Uterus (tissue), 4 donors: Measurements from ENCODE around the gene CRELD1. TPM values are rescaled to one million over a fixed set of nuclear protein-coding genes. Genes with fewer than 3 reads are reported as not detected.

Experiments
- DNase-seq, 2 donors: peaks; one replicate each; pipeline ENCODE4 v3.0.0-alpha.2; 2019 to 2020
- H3K27ac ChIP-seq, 2 donors: fragments of 200-600 bp; sonication (generic); 1 replicate in 1 of 2; 2 replicates in 1 of 2; pipeline ENCODE4 v1.5.1; 2016 to 2018
- H3K27me3 ChIP-seq, 2 donors: fragments of 200-600 bp; sonication (generic); one replicate each; pipeline ENCODE4 v1.5.1; 2018 to 2019; ENCODE audit warnings: control low read depth in 1 of 2
- H3K36me3 ChIP-seq, 2 donors: fragments of 200-600 bp; sonication (generic); one replicate each; pipeline ENCODE4 v1.5.1; 2019; ENCODE audit warnings: control low read depth in 1 of 2
- H3K4me1 ChIP-seq, 2 donors: fragments of 200-600 bp; sonication (generic); one replicate each; pipeline ENCODE4 v1.5.1; 2018 to 2019; ENCODE audit warnings: control low read depth in 1 of 2
- H3K4me3 ChIP-seq, 2 donors: fragments of 200-600 bp; sonication (generic); 1 replicate in 1 of 2; 2 replicates in 1 of 2; pipeline ENCODE4 v1.5.1; 2018 to 2019; ENCODE audit warnings: mild to moderate bottlenecking in 1 of 2
- H3K9me3 ChIP-seq, 2 donors: fragments of 200-600 bp; sonication (generic); one replicate each; pipeline ENCODE4 v1.5.1; 2019; ENCODE audit warnings: control low read depth in 1 of 2
- CTCF ChIP-seq, 4 experiments: fragments of 200-600 bp in 2 of 4; fragments of 450-650 bp in 2 of 4; sonication (generic) in 2 of 4; IDR thresholded peaks; one replicate each; pipeline ENCODE4 v1.5.1; 2016 to 2019; ENCODE audit warnings: antibody characterized with exemption in 4 of 4, mild to moderate bottlenecking in 2 of 4, moderate library complexity in 1 of 4
- POLR2A ChIP-seq, 2 donors: fragments of 450-650 bp; IDR thresholded peaks; one replicate each; pipeline ENCODE4 v1.6.1; 2016; ENCODE audit warnings: antibody characterized with exemption in 2 of 2, mild to moderate bottlenecking in 1 of 2, moderate library complexity in 1 of 2
- intact Hi-C: fragments of 100-400 bp; cut with DNase I; formaldehyde crosslinking; loops from one replicate; pipeline ENCODE4 v1.15.1; 2023; ENCODE audit warnings: low total_unique reads
- total RNA-seq, 4 donors: library from RNA; depleted of rRNA in 3 of 4; stranded (reverse); fragments of >200 nt in 3 of 4; gene quantifications; one replicate each; pipeline versions ENCODE4 v1.1.0 to v1.2.4, GENCODE V29; 2014 to 2023
- donor health status: DM: yes; HTN: yes; CAD: no.

The CRELD1 gene
- total RNA-seq, 4 donors from 2014 or later, result 20.4 to 38.8 (median 29.1) TPM

GRCh38 chr3:9932843-9933560, 632 bp upstream of the CRELD1 start:
- no peaks in the 10 kb centered on the region for H3K36me3 ChIP-seq
- no peaks in the 10 kb centered on the region for H3K27me3 ChIP-seq
- peak overlapping the region; percentile 92 to 94 for H3K27ac ChIP-seq
- intact Hi-C loops, result no loop called here
- peak overlapping the region; percentile 59 to 75 for H3K4me3 ChIP-seq
- H3K9me3 ChIP-seq, result no peaks in the 10 kb centered on the region
- H3K4me1 ChIP-seq, result peaks cover 5 to 9% of the 10 kb centered on the region in 2 donors
- no peak for TF ChIP-seq POLR2A (IDR thresholded peaks at IDR 0.05)
- TF ChIP-seq CTCF (IDR thresholded peaks at IDR 0.05), result peak; percentile 68 to 91 (median 82)
- peak; percentile 75 to 89 for DNase-seq

GRCh38 chr3:9934235-9934621, 594 bp downstream of the CRELD1 start:
- intact Hi-C loops, result no loop called here
- peak in 1 of 2 donors; percentile 44 for DNase-seq
- Histone ChIP-seq H3K27ac (peak overlapping the region; percentile 92 to 94), H3K27me3 (no peaks in the 10 kb centered on the region), H3K9me3 (no peaks in the 10 kb centered on the region), H3K36me3 (no peaks in the 10 kb centered on the region), H3K4me1 (peaks cover 5 to 9% of the 10 kb centered on the region in 2 donors), H3K4me3 (peak overlapping the region; percentile 59 to 75)
- TF ChIP-seq POLR2A (IDR thresholded peaks at IDR 0.05) (no peak), CTCF (IDR thresholded peaks at IDR 0.05) (peak in 2 of 4 experiments; percentile 3 to 31)

GRCh38 chr3:9934993-9935392, 1.4 kb downstream of the CRELD1 start:
- intact Hi-C loops, result no loop called here
- H3K36me3 ChIP-seq, result no peaks in the 10 kb centered on the region

GRCh38 chr3:9935966-9936510, 2.4 kb downstream of the CRELD1 start:
- no peaks in the 10 kb centered on the region for H3K27me3 ChIP-seq
- H3K4me3 ChIP-seq, result no peak overlapping the region
- intact Hi-C loops, result no loop called here
- no peak for DNase-seq
- no peaks in the 10 kb centered on the region for H3K9me3 ChIP-seq
- no peak overlapping the region for H3K27ac ChIP-seq
- H3K36me3 ChIP-seq, result no peaks in the 10 kb centered on the region
- peaks cover 5 to 9% of the 10 kb centered on the region in 2 donors for H3K4me1 ChIP-seq
- TF ChIP-seq POLR2A (IDR thresholded peaks at IDR 0.05), result no peak
- TF ChIP-seq CTCF (IDR thresholded peaks at IDR 0.05), result no peak

More at GRCh38 chr3:9934993-9935392, 1.4 kb downstream of the CRELD1 start:
- DNase-seq, result no peak
- H3K27ac ChIP-seq, result peak overlapping the region; percentile 92 to 94
- TF ChIP-seq CTCF (IDR thresholded peaks at IDR 0.05), result no peak
- no peak for TF ChIP-seq POLR2A (IDR thresholded peaks at IDR 0.05)
- no peaks in the 10 kb centered on the region for H3K27me3 ChIP-seq
- H3K4me3 ChIP-seq, result peak overlapping the region in 1 of 2 donors; percentile 75
- H3K4me1 ChIP-seq, result peaks cover 5 to 9% of the 10 kb centered on the region in 2 donors
- H3K9me3 ChIP-seq, result no peaks in the 10 kb centered on the region
